H9 (cell line): ENCODE measurements around the gene TGM2. TPM values are rescaled to one million over a fixed set of nuclear protein-coding genes. Genes with fewer than 3 reads are reported as not detected.

Experiments used
- DNase-seq: peaks from one replicate; pipeline ENCODE4 v3.0.0-alpha.2; 2017
- H2AFZ ChIP-seq: one replicate; pipeline ENCODE4 v1.6.1; 2013; ENCODE audit warnings: mild to moderate bottlenecking, low read length, control low read depth, moderate library complexity
- H2AK5ac ChIP-seq: 2 replicates; pipeline ENCODE4 v1.6.1; 2013; ENCODE audit warnings: low read length, control low read depth, mixed read lengths; ENCODE audit not compliant: insufficient read length
- H2BK120ac ChIP-seq: one replicate; pipeline ENCODE4 v1.6.1; 2013; ENCODE audit warnings: low read depth, mild to moderate bottlenecking, low read length, control low read depth, inconsistent platforms; ENCODE audit not compliant: poor library complexity, severe bottlenecking
- H2BK12ac ChIP-seq: 2 replicates; pipeline ENCODE4 v1.6.1; 2013; ENCODE audit warnings: low read length, control low read depth, mixed read lengths, low read depth; ENCODE audit not compliant: insufficient read length
- H2BK15ac ChIP-seq: 2 replicates; pipeline ENCODE4 v1.6.1; 2013; ENCODE audit warnings: low read depth, low read length, control low read depth
- H2BK20ac ChIP-seq: one replicate; pipeline ENCODE4 v1.6.1; 2013; ENCODE audit warnings: low read depth, mild to moderate bottlenecking, low read length, control low read depth, inconsistent platforms; ENCODE audit not compliant: poor library complexity, severe bottlenecking
- H2BK5ac ChIP-seq: 2 replicates; pipeline ENCODE4 v1.6.1; 2013; ENCODE audit warnings: low read length, control low read depth, mixed read lengths; ENCODE audit not compliant: insufficient read length
- H3K14ac ChIP-seq: 2 replicates; pipeline ENCODE4 v1.6.1; 2013; ENCODE audit warnings: low read length, control low read depth; ENCODE audit not compliant: insufficient read depth
- H3K18ac ChIP-seq: 2 replicates; pipeline ENCODE4 v1.6.1; 2013; ENCODE audit warnings: low read depth, mild to moderate bottlenecking, mixed read lengths, low read length, control low read depth; ENCODE audit not compliant: insufficient read length
- H3K23ac ChIP-seq: 2 replicates; pipeline ENCODE4 v1.6.1; 2013; ENCODE audit warnings: low read length, control low read depth, mixed read lengths, low read depth; ENCODE audit not compliant: insufficient read length
- H3K23me2 ChIP-seq: 2 replicates; pipeline ENCODE4 v1.6.1; 2013; ENCODE audit warnings: low read depth, mild to moderate bottlenecking, mixed read lengths, low read length, control low read depth; ENCODE audit not compliant: insufficient read length, poor library complexity, severe bottlenecking
- H3K27ac ChIP-seq: 2 replicates; pipeline ENCODE4 v1.5.1; 2013; ENCODE audit warnings: low read length, control low read depth, mixed read lengths, low read depth; ENCODE audit not compliant: insufficient read length
- H3K27me3 ChIP-seq: 2 replicates; pipeline ENCODE4 v1.6.1; 2013; ENCODE audit warnings: low read length, control low read depth, inconsistent platforms; ENCODE audit not compliant: insufficient read depth
- H3K4ac ChIP-seq: 2 replicates; pipeline ENCODE4 v1.6.1; 2013; ENCODE audit warnings: low read depth, mild to moderate bottlenecking, control low read depth, inconsistent platforms, low read length, moderate library complexity
- H3K4me1 ChIP-seq: 2 replicates; pipeline ENCODE4 v1.6.1; 2013; ENCODE audit warnings: low read length, control low read depth, inconsistent platforms; ENCODE audit not compliant: insufficient read depth
- H3K4me2 ChIP-seq: 2 replicates; pipeline ENCODE4 v1.6.1; 2013; ENCODE audit warnings: low read length, control low read depth, mixed read lengths; ENCODE audit not compliant: insufficient read length, insufficient read depth
- H3K56ac ChIP-seq: 2 replicates; pipeline ENCODE4 v1.6.1; 2013; ENCODE audit warnings: low read depth, mild to moderate bottlenecking, mixed read lengths, low read length, control low read depth; ENCODE audit not compliant: insufficient read length
- H3K79me1 ChIP-seq: 2 replicates; pipeline ENCODE4 v1.6.1; 2013; ENCODE audit warnings: low read depth, mild to moderate bottlenecking, moderate library complexity, low read length, control low read depth, inconsistent platforms; ENCODE audit not compliant: insufficient read depth, poor library complexity, severe bottlenecking
- H3K79me2 ChIP-seq: 2 replicates; pipeline ENCODE4 v1.6.1; 2013; ENCODE audit warnings: low read length, control low read depth, inconsistent platforms; ENCODE audit not compliant: insufficient read depth
- H3K9ac ChIP-seq: 2 replicates; pipeline ENCODE4 v1.6.1; 2013; ENCODE audit warnings: low read length, control low read depth, mixed read lengths; ENCODE audit not compliant: insufficient read length; ENCODE audit errors: extremely low read depth
- H3K9me3 ChIP-seq: one replicate; pipeline ENCODE4 v1.6.1; 2013; ENCODE audit warnings: low read depth, low read length, inconsistent platforms; ENCODE audit not compliant: control insufficient read depth
- H3T11ph ChIP-seq: one replicate; pipeline ENCODE4 v1.6.1; 2013; ENCODE audit warnings: mild to moderate bottlenecking, low read length, control low read depth, inconsistent platforms
- H4K20me1 ChIP-seq: one replicate; pipeline ENCODE4 v1.6.1; 2013; ENCODE audit not compliant: control insufficient read depth, insufficient read length, insufficient read depth
- H4K5ac ChIP-seq: 2 replicates; pipeline ENCODE4 v1.6.1; 2013; ENCODE audit warnings: low read depth, mild to moderate bottlenecking, mixed read lengths, low read length, control low read depth; ENCODE audit not compliant: insufficient read length
- H4K8ac ChIP-seq: replicated peaks from 2 replicates; pipeline ENCODE4 v1.6.1; 2013; ENCODE audit warnings: low read length, control low read depth, mixed read lengths, low read depth; ENCODE audit not compliant: insufficient read length
- H4K91ac ChIP-seq: 2 replicates; pipeline ENCODE4 v1.6.1; 2013; ENCODE audit warnings: low read depth, mild to moderate bottlenecking, moderate library complexity, mixed read lengths, low read length, control low read depth; ENCODE audit not compliant: insufficient read length
- H3K27ac Mint-ChIP-seq, 3 experiments: 2 replicates in 2 of 3; 3 replicates in 1 of 3; pipeline ENCODE4 v1.8.0; 2020 to 2021; ENCODE audit warnings: mixed read lengths in 3 of 3, mild to moderate bottlenecking in 1 of 3, moderate library complexity in 1 of 3
- H3K27me3 Mint-ChIP-seq: 2 replicates; pipeline ENCODE4 v1.8.0; 2021; ENCODE audit warnings: low read depth, mild to moderate bottlenecking, moderate library complexity, mixed read lengths
- H3K36me3 Mint-ChIP-seq, 3 experiments: 2 replicates in 2 of 3; 3 replicates in 1 of 3; pipeline ENCODE4 v1.8.0; 2020 to 2021; ENCODE audit warnings: low read depth in 3 of 3, mixed read lengths in 3 of 3; ENCODE audit not compliant: insufficient read depth in 1 of 3
- H3K4me1 Mint-ChIP-seq, 2 experiments: 2 replicates each; pipeline ENCODE4 v1.8.0; 2020; ENCODE audit warnings: mixed read lengths in 2 of 2
- H3K4me3 Mint-ChIP-seq, 2 experiments: 2 replicates in 1 of 2; 3 replicates in 1 of 2; pipeline ENCODE4 v1.8.0; 2020 to 2021; ENCODE audit warnings: mild to moderate bottlenecking in 2 of 2, mixed read lengths in 2 of 2, moderate library complexity in 1 of 2
- H3K9me3 Mint-ChIP-seq, 2 experiments: 2 replicates in 1 of 2; 3 replicates in 1 of 2; pipeline ENCODE4 v1.8.0; 2020; ENCODE audit warnings: mild to moderate bottlenecking in 2 of 2, mixed read lengths in 2 of 2, moderate library complexity in 1 of 2
- CTCF ChIP-seq: fragments of 200-600 bp; sonication (generic); conservative IDR thresholded peaks from 3 replicates; pipeline ENCODE4 v1.8.0; 2021; ENCODE audit warnings: antibody characterized with exemption, mild to moderate bottlenecking
- WGBS: extraction: QIAGEN DNeasy Blood & Tissue Kit; methylation state at CpG from one replicate; pipeline ENCODE4 v1.1.7; 2013; ENCODE audit warnings: missing lambda C conversion rate, low lambda C conversion rate, mixed read lengths; ENCODE audit not compliant: insufficient read length; ENCODE audit errors: extremely low coverage; 5-methylcytosine and 5-hydroxymethylcytosine counted together
- total RNA-seq: library from RNA; stranded (reverse); gene quantifications from 2 replicates; pipeline ENCODE4 v1.2.1, GENCODE V29; 2021

The TGM2 gene
- total RNA-seq, 1 experiment from 2014 or later, result 1.1 TPM

GRCh38 chr20:38170826-38171674 is 6.0 kb upstream of the TGM2 start:
- H3T11ph ChIP-seq, result no peak overlapping the region
- no peaks in the 10 kb centered on the region for H3K23me2 ChIP-seq
- no peaks in the 10 kb centered on the region for H3K27me3 ChIP-seq
- no peak overlapping the region for H3K56ac ChIP-seq
- no peak overlapping the region for H3K27ac ChIP-seq
- no peak overlapping the region for H2AK5ac ChIP-seq
- no peaks in the 10 kb centered on the region for H3K79me1 ChIP-seq
- H4K8ac ChIP-seq, result no peak overlapping the region
- Mint-ChIP-seq H3K36me3 (no peaks in the 10 kb centered on the region), H3K4me3 (no peak overlapping the region), H3K9me3 (no peaks in the 10 kb centered on the region), H3K4me1 (peaks cover 8 to 14% of the 10 kb centered on the region in 2 experiments; a peak in 3 of 4 replicates), H3K27me3 (no peaks in the 10 kb centered on the region; the same call in 1 of the 2 replicates), H3K27ac (no peak overlapping the region; a peak in 1 of 7 replicates)
- no peaks in the 10 kb centered on the region for H3K9me3 ChIP-seq
- H3K4me1 ChIP-seq, result no peaks in the 10 kb centered on the region
- no CpG with 5 or more reads among the region's 11 CpGs for WGBS
- H3K4ac ChIP-seq, result no peak overlapping the region
- no peak overlapping the region for H2AFZ ChIP-seq
- TF ChIP-seq CTCF, result no peak
- no peak overlapping the region for H3K4me2 ChIP-seq
- no peak overlapping the region for H2BK5ac ChIP-seq
- H4K20me1 ChIP-seq, result no peaks in the 10 kb centered on the region
- H3K79me2 ChIP-seq, result no peaks in the 10 kb centered on the region
- H3K9ac ChIP-seq, result no peak overlapping the region
- no peak overlapping the region for H3K14ac ChIP-seq
- H3K23ac ChIP-seq, result no peak overlapping the region
- H4K5ac ChIP-seq, result no peak overlapping the region
- no peak overlapping the region for H3K18ac ChIP-seq
- no peak overlapping the region for H4K91ac ChIP-seq
- H2BK20ac ChIP-seq, result no peak overlapping the region
- H2BK120ac ChIP-seq, result no peak overlapping the region
- no peak overlapping the region for H2BK12ac ChIP-seq
- H2BK15ac ChIP-seq, result no peak overlapping the region
- no peak for DNase-seq
